Ectodermal cell (in vitro differentiated cells): ENCODE results near the gene PRKCZ.
"Not testable (repeated sequence)": the region's sequence is repeated elsewhere in the genome, so short reads cannot be mapped to it uniquely, and the experiment has no call there.

Experiments
- H3K27ac ChIP-seq: 2 replicates; pipeline ENCODE4 v1.7.0; 2013; ENCODE audit warnings: mild to moderate bottlenecking, low read depth, low read length; ENCODE audit not compliant: insufficient read depth, poor library complexity, severe bottlenecking
- H3K27me3 ChIP-seq: 2 replicates; pipeline ENCODE4 v1.7.0; 2013; ENCODE audit warnings: mild to moderate bottlenecking, low read length; ENCODE audit not compliant: insufficient read depth, control insufficient read depth, poor library complexity, severe bottlenecking
- H3K36me3 ChIP-seq: one replicate; pipeline ENCODE4 v1.7.0; 2013; ENCODE audit warnings: low read length; ENCODE audit not compliant: control insufficient read depth, insufficient read depth
- H3K4me1 ChIP-seq: one replicate; pipeline ENCODE4 v1.7.0; 2013; ENCODE audit warnings: low read length; ENCODE audit not compliant: control insufficient read depth, insufficient read depth
- H3K4me3 ChIP-seq: 2 replicates; pipeline ENCODE4 v1.7.0; 2013; ENCODE audit warnings: low read depth, low read length, control low read depth; ENCODE audit not compliant: insufficient read depth
- H3K9me3 ChIP-seq: 2 replicates; pipeline ENCODE4 v1.7.0; 2013; ENCODE audit warnings: mild to moderate bottlenecking, low read length, moderate library complexity; ENCODE audit not compliant: control insufficient read depth
- WGBS, 2 experiments: methylation state at CpG; one replicate each; pipeline ENCODE4 v1.1.7; 2013; ENCODE audit warnings: missing lambda C conversion rate in 2 of 2; 5-methylcytosine and 5-hydroxymethylcytosine counted together

The PRKCZ gene

GRCh38 chr1:2086446-2087078, 36.4 kb downstream of the PRKCZ start:
- Histone ChIP-seq H3K27ac (no peak overlapping the region), H3K27me3 (no peaks in the 10 kb centered on the region), H3K9me3 (no peaks in the 10 kb centered on the region), H3K4me1 (peaks cover 13% of the 10 kb centered on the region), H3K36me3 (no peaks in the 10 kb centered on the region), H3K4me3 (no peak overlapping the region)
- whole genome bisulfite sequencing, 2 experiments = 85 to 86% methylated on average over 26 of the region's 26 CpGs

- H3K4me1 ChIP-seq = peaks cover 23% of the 10 kb centered on the region
- H3K27ac ChIP-seq = no peak overlapping the region
- H3K9me3 ChIP-seq = no peaks in the 10 kb centered on the region
- H3K4me3 ChIP-seq = no peak overlapping the region
- no peaks in the 10 kb centered on the region for H3K36me3 ChIP-seq
- WGBS, 2 experiments = 89 to 91% methylated on average over 21 of the region's 21 CpGs
- H3K27me3 ChIP-seq = no peaks in the 10 kb centered on the region
These were observed 37.6 kb downstream of the PRKCZ start for GRCh38 chr1:2087766-2088165.

GRCh38 chr1:2088458-2088857, 38.2 kb downstream of the PRKCZ start:
- no peak overlapping the region for H3K4me3 ChIP-seq
- no peaks in the 10 kb centered on the region for H3K9me3 ChIP-seq
- WGBS, 2 experiments = 87 to 88% methylated on average over 16 of the region's 16 CpGs
- peaks cover 25% of the 10 kb centered on the region for H3K4me1 ChIP-seq
- H3K36me3 ChIP-seq = no peaks in the 10 kb centered on the region
- H3K27me3 ChIP-seq = no peaks in the 10 kb centered on the region
- H3K27ac ChIP-seq = no peak overlapping the region

GRCh38 chr1:2089051-2089450, 38.8 kb downstream of the PRKCZ start:
- no peak overlapping the region for H3K27ac ChIP-seq
- no peaks in the 10 kb centered on the region for H3K27me3 ChIP-seq
- H3K9me3 ChIP-seq = no peaks in the 10 kb centered on the region
- WGBS, 2 experiments = 95 to 96% methylated on average over 17 of the region's 17 CpGs
- H3K4me3 ChIP-seq = no peak overlapping the region
- peaks cover 25% of the 10 kb centered on the region for H3K4me1 ChIP-seq
- no peaks in the 10 kb centered on the region for H3K36me3 ChIP-seq

GRCh38 chr1:2090216-2090890, 40.1 kb downstream of the PRKCZ start:
- Histone ChIP-seq H3K4me3 (no peak overlapping the region), H3K4me1 (peaks cover 25% of the 10 kb centered on the region), H3K9me3 (no peaks in the 10 kb centered on the region), H3K27me3 (no peaks in the 10 kb centered on the region), H3K36me3 (no peaks in the 10 kb centered on the region), H3K27ac (no peak overlapping the region)
- 96% methylated on average over 22 of the region's 22 CpGs for WGBS, 2 experiments

- H3K4me1 ChIP-seq = peaks cover 21% of the 10 kb centered on the region
- H3K9me3 ChIP-seq = no peaks in the 10 kb centered on the region
- 52 to 54% methylated on average over 47 to 48 of the region's 48 CpGs for WGBS, 2 experiments
- no peaks in the 10 kb centered on the region for H3K27me3 ChIP-seq
- no peak overlapping the region for H3K4me3 ChIP-seq
- no peaks in the 10 kb centered on the region for H3K36me3 ChIP-seq
- H3K27ac ChIP-seq = no peak overlapping the region
These were observed 41.7 kb downstream of the PRKCZ start for GRCh38 chr1:2091611-2092604.

- no peaks in the 10 kb centered on the region for H3K9me3 ChIP-seq
- peaks cover 14% of the 10 kb centered on the region for H3K4me1 ChIP-seq
- H3K36me3 ChIP-seq = no peaks in the 10 kb centered on the region
- no peak overlapping the region for H3K27ac ChIP-seq
- H3K4me3 ChIP-seq = no peak overlapping the region
- 95% methylated on average over 14 of the region's 14 CpGs for WGBS, 2 experiments
- no peaks in the 10 kb centered on the region for H3K27me3 ChIP-seq
These were observed 42.8 kb downstream of the PRKCZ start for GRCh38 chr1:2093055-2093454.

- 93 to 95% methylated on average over 26 of the region's 26 CpGs for WGBS, 2 experiments
- no peak overlapping the region for H3K27ac ChIP-seq
These were observed 43.4 kb downstream of the PRKCZ start for GRCh38 chr1:2093636-2094035.

GRCh38 chr1:2094269-2095158, 44.3 kb downstream of the PRKCZ start:
- not testable (repeated sequence) for H3K4me3 ChIP-seq, H3K27ac ChIP-seq, H3K27me3 ChIP-seq, H3K36me3 ChIP-seq, H3K9me3 ChIP-seq
- WGBS, 2 experiments = 97% methylated on average over 60 of the region's 60 CpGs
- H3K4me1 ChIP-seq = peaks cover 12% of the 10 kb centered on the region

More at GRCh38 chr1:2093636-2094035, 43.4 kb downstream of the PRKCZ start:
- Histone ChIP-seq H3K4me3 (no peak overlapping the region), H3K27me3 (no peaks in the 10 kb centered on the region), H3K4me1 (peaks cover 12% of the 10 kb centered on the region), H3K9me3 (no peaks in the 10 kb centered on the region), H3K36me3 (no peaks in the 10 kb centered on the region)
